ENCODE data around the gene KRTAP4-9. TPM values are rescaled to one million over a fixed set of nuclear protein-coding genes. Genes with fewer than 3 reads are reported as not detected.
"Not testable (repeated sequence)": the region's sequence is repeated elsewhere in the genome, so short reads cannot be mapped to it uniquely, and the experiment has no call there.

Gene KRTAP4-9
- total RNA-seq, 1 donor from 2014 or later: not detected

GRCh38 chr17:41096055-41096454 lies 9.1 kb upstream of the KRTAP4-9 start:
- Histone ChIP-seq H3K4me3 (no peak overlapping the region), H3K27me3 (no peaks in the 10 kb centered on the region), H3K4me1 (no peaks in the 10 kb centered on the region), H3K9ac (no peak overlapping the region), H2AFZ (replicated peaks) (no peak overlapping the region), H3K36me3 (no peaks in the 10 kb centered on the region), H3K4me2 (no peak overlapping the region), H3F3A (ENCODE audit: low read depth) (no peaks in the 10 kb centered on the region), H3K27ac (no peak overlapping the region), H3K9me3 (ENCODE audit: low read depth) (peaks cover 7% of the 10 kb centered on the region), H4K20me1 (ENCODE audit: low read depth) (no peaks in the 10 kb centered on the region), H3K79me2 (ENCODE audit: low read depth) (no peaks in the 10 kb centered on the region)
- H3K36me3 Mint-ChIP-seq: no peaks in the 10 kb centered on the region
- DNase-seq (ENCODE audit: low spot score): no peak
- TF ChIP-seq, protein P1, sequence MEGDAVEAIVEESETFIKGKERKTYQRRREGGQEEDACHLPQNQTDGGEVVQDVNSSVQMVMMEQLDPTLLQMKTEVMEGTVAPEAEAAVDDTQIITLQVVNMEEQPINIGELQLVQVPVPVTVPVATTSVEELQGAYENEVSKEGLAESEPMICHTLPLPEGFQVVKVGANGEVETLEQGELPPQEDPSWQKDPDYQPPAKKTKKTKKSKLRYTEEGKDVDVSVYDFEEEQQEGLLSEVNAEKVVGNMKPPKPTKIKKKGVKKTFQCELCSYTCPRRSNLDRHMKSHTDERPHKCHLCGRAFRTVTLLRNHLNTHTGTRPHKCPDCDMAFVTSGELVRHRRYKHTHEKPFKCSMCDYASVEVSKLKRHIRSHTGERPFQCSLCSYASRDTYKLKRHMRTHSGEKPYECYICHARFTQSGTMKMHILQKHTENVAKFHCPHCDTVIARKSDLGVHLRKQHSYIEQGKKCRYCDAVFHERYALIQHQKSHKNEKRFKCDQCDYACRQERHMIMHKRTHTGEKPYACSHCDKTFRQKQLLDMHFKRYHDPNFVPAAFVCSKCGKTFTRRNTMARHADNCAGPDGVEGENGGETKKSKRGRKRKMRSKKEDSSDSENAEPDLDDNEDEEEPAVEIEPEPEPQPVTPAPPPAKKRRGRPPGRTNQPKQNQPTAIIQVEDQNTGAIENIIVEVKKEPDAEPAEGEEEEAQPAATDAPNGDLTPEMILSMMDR (IDR thresholded peaks at IDR 0.05): no peak
- no peak for TF ChIP-seq EZH2 (IDR thresholded peaks at IDR 0.05)
- TF ChIP-seq EZH2phosphoT487 (IDR thresholded peaks at IDR 0.05): no peak
- H3K4me3 Mint-ChIP-seq: no peak overlapping the region
- no peak overlapping the region for H3K27ac Mint-ChIP-seq
- H3K4me1 Mint-ChIP-seq: no peaks in the 10 kb centered on the region
- H3K9me3 Mint-ChIP-seq: peaks cover 7% of the 10 kb centered on the region
- H3K27me3 Mint-ChIP-seq (ENCODE audit: insufficient read depth, low read depth): no peaks in the 10 kb centered on the region

DNA sequence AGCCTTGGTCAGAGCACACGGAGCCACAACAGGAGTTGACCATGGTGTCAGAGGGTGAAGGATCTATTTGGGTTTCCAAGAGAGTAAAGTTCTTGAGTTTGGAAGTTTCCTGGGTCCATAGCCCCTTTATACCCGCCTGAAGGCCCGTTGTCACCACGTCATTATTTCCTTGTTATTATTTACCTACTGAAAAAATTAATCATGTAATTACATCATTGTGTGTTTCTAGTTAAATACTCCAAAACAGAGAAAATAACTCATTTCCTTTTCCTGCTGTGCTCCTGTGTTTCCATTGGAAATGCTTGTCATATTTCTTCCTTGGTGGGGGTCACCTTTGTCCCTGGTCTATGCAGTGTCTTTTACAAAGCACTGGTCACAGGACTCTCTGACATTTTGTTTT lies 7.1 kb upstream of the KRTAP4-9 start, which contains the start of gene KRTAP4-8:
TSS of gene KRTAP4-8 (minus strand) at position 101 of the 400 bp plus-strand sequence. CDS start at position 43, 58 bp downstream.
- Mint-ChIP-seq H3K36me3 (no peaks in the 10 kb centered on the region), H3K4me1 (no peaks in the 10 kb centered on the region), H3K27ac (no peak within 1 kb of the TSS), H3K9me3 (peaks cover 1% of the 10 kb centered on the region), H3K4me3 (no peak within 1 kb of the TSS), H3K27me3 (ENCODE audit: insufficient read depth, low read depth) (no peaks in the 10 kb centered on the region)
- Histone ChIP-seq H3F3A (ENCODE audit: low read depth) (peaks cover 2% of the 10 kb centered on the region), H3K79me2 (ENCODE audit: low read depth) (no peaks in the 10 kb centered on the region), H2AFZ (replicated peaks) (no peak within 1 kb of the TSS), H3K4me3 (no peak within 1 kb of the TSS), H3K4me1 (no peaks in the 10 kb centered on the region), H3K27me3 (no peaks in the 10 kb centered on the region), H3K9ac (no peak within 1 kb of the TSS), H3K4me2 (no peak within 1 kb of the TSS), H3K36me3 (no peaks in the 10 kb centered on the region), H3K9me3 (ENCODE audit: low read depth) (no peaks in the 10 kb centered on the region), H4K20me1 (ENCODE audit: low read depth) (no peaks in the 10 kb centered on the region), H3K27ac (no peak within 1 kb of the TSS)
- TF ChIP-seq, protein P1 (IDR thresholded peaks at IDR 0.05): no peak
- TF ChIP-seq EZH2phosphoT487 (IDR thresholded peaks at IDR 0.05) (no peak), EZH2 (IDR thresholded peaks at IDR 0.05) (no peak)
- DNase-seq (ENCODE audit: low spot score): no peak

- Histone ChIP-seq H2AFZ (replicated peaks) (no peak overlapping the region), H3K9ac (no peak overlapping the region), H3K36me3 (no peaks in the 10 kb centered on the region), H3K4me1 (no peaks in the 10 kb centered on the region), H3K27ac (no peak overlapping the region), H3K79me2 (ENCODE audit: low read depth) (no peaks in the 10 kb centered on the region), H3K4me3 (no peak overlapping the region), H3K9me3 (ENCODE audit: low read depth) (no peaks in the 10 kb centered on the region), H3F3A (ENCODE audit: low read depth) (peaks cover 2% of the 10 kb centered on the region), H3K27me3 (no peaks in the 10 kb centered on the region), H4K20me1 (ENCODE audit: low read depth) (no peaks in the 10 kb centered on the region), H3K4me2 (no peak overlapping the region)
- TF ChIP-seq EZH2phosphoT487 (IDR thresholded peaks at IDR 0.05) (no peak), EZH2 (IDR thresholded peaks at IDR 0.05) (no peak)
- TF ChIP-seq, protein P1 (IDR thresholded peaks at IDR 0.05): no peak
- no peaks in the 10 kb centered on the region for H3K27me3 Mint-ChIP-seq (ENCODE audit: insufficient read depth, low read depth)
- no peak overlapping the region for H3K27ac Mint-ChIP-seq
- H3K4me1 Mint-ChIP-seq: no peaks in the 10 kb centered on the region
- H3K36me3 Mint-ChIP-seq: no peaks in the 10 kb centered on the region
- no peak overlapping the region for H3K4me3 Mint-ChIP-seq
- DNase-seq (ENCODE audit: low spot score): no peak
- no peaks in the 10 kb centered on the region for H3K9me3 Mint-ChIP-seq
Observed at GRCh38 chr17:41098481-41098880, 6.7 kb upstream of the KRTAP4-9 start.

DNA sequence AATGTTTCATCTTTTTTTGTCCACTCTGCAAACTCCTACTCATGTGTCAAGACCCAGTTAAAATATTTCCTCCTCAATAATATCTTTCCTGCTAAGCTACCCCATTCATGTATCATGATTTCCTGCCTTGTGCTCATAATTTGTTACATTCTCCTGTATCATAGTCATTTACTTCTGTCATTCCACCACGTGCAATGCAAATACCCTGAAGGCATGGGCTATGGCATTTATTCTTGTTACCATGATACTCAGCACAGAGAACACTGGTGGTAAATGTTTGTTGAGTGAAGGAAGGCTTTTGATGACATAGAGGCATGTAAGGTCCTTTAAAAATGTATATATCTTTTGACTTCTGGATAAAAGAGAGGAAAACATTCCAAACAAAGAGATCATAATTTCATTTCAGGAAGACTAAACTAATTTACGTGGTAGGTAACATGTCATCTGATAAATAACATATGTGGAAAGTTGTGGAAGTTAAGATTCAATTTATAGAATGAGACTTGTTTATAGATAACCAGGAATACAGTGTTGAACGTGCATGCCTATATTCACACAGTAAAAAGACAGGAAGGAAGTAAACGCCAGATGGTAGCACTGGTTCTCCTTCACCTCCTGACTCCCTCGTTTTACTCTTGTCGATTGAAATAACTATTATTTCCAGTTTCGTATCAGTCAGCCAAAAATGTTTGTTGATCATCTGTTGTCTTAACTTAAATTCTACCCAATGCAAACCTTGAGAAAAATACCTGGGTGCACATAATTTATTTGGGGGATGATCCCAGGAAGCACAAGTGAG lies 5.3 kb upstream of the KRTAP4-9 start:
- not testable (repeated sequence) for DNase-seq (ENCODE audit: low spot score); H3K27ac ChIP-seq; H3K4me3 ChIP-seq; H3K4me2 ChIP-seq; H3K4me3 Mint-ChIP-seq; H3K36me3 ChIP-seq; H3K4me1 Mint-ChIP-seq; H3K27me3 ChIP-seq; H3K9ac ChIP-seq; H3K79me2 ChIP-seq (ENCODE audit: low read depth); H3K4me1 ChIP-seq; H3K27ac Mint-ChIP-seq; H2AFZ ChIP-seq (replicated peaks); H3K27me3 Mint-ChIP-seq (ENCODE audit: insufficient read depth, low read depth); H4K20me1 ChIP-seq (ENCODE audit: low read depth); H3F3A ChIP-seq (ENCODE audit: low read depth); H3K9me3 ChIP-seq (ENCODE audit: low read depth); H3K9me3 Mint-ChIP-seq; H3K36me3 Mint-ChIP-seq
